GM19397 (cell line): Measurements from ENCODE around the gene APBB2.

Experiments used
- ATAC-seq: cut with Tn5 transposase; IDR thresholded peaks from one replicate; pipeline ENCODE4 v1.9.1; 2021; ENCODE audit warnings: mild to moderate bottlenecking, moderate library complexity; ENCODE audit not compliant: unreplicated experiment

APBB2 gene

DNA sequence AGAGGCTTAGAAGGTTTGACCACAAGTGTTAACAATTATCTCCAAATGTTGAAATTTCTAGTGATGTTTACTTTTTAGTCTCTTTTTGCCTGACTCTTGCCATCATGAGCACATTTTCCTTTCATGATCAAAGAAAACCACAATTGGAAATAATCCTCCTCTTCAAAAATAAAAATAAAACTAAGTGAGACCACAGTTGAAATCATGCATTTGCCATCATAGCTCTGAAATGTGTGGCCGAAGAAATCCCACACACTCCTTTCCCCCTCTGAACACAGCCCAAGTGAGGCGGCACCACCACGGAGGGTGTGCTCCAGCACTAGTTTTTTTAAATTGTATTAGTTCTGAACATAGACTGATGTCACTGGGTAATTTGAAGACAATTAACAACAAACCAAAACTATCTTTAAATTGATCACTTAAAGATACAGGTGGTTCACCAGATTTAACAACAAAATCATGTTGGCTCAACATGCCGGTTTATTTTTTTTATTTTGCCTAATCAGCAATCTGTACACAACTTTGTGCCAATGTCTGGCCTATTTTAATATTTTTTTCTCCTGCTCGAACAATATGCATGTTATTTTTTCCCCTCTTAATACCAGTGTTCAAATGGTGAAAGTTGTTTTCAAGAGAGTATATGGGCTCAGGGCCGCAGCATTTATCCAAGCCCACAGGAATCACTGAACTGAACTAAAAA, 17.6 kb downstream of the APBB2 start:
- ATAC-seq: no peak

GRCh38 chr4:41192136-41192535, 22.2 kb downstream of the APBB2 start:
- ATAC-seq: no peak

DNA sequence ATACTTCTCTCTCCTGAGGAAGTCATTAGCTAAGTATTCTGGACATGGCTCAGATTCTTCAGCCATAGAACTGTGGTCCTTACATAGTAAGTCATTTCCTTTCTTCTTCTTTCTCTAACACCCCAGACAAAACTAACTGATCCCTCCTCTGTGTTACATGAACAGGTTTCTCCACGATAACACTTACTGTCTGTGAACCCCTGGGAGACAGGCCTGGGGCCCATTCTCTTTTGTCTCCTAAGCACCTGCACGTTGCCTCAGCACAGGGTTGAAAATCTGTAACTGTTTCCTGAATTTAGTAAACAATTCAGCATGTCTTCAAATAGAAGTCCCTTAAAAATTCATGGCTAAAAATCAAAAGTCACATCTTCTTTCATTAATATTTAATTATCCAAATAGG, 24.7 kb downstream of the APBB2 start:
- no peak for ATAC-seq

DNA sequence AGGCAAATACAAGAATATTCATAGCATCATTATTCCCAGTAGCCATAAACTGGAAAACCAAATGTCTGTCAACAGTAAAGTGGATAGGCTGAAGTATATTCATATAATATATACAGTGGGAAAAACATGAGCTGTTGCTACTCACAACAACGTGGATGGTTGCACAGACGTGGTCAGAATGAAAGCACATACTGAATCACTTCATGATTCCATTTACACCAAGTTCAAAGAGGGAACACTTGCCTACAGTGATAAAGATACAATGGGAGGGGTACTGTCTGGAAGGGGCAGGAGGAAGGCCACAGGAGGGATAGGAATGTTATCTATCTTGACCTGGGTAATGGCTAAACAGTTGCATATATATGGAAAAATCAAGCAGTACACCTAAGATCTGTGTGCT, 25.3 kb downstream of the APBB2 start:
- ATAC-seq: no peak

DNA sequence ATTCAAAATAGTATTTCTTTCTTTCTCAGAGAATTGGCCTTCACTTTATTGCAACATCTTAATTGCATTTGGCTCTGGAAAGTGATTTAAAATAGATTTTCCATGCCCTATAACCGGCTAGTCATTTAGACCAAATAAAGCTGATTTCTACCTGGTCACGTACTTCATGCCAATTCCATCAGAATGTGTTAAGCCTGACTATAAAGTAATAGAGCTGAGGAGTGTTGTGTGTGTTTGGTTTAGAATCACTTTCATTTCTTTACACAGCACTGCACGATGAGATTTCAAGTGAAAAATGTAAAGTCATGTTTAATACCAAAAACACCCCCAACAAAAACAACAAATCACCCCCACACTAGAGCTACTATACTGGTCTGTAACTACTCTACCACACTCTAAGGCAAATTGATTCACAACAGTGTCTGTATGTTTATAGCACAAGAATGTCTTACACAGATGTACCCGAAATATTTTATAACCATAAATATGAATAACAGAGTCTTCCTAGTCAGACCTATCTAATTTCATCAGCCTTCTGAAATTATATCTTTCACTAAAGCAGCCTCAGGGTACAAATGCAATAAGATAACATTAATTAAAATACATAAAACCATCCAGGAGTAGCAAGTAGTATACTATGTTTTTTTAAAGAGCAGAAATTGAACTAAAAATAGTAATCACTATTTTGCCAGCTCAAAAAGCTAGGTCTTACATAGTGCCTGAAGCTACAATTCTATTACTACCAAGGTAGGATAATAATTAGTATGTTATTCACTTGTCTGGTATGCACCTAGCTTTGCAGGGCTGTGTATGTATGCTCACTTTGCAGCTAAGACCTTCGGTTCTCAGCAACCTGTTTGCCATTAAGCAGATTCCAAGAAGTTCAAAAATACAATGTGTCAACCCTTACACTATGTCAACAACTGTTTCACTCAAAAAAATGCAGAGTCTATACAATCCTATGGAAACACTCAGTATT, 28.4 kb downstream of the APBB2 start:
- ATAC-seq: no peak

- ATAC-seq: no peak
Observed at GRCh38 chr4:41184009-41184408, 30.3 kb downstream of the APBB2 start.

GRCh38 chr4:41183021-41183553, 31.3 kb downstream of the APBB2 start:
- no peak for ATAC-seq

- no peak for ATAC-seq
Observed at GRCh38 chr4:41181037-41181436, 33.3 kb downstream of the APBB2 start.

- ATAC-seq: no peak
Observed at GRCh38 chr4:41179498-41180195, 34.7 kb downstream of the APBB2 start.

- no peak for ATAC-seq
Observed at GRCh38 chr4:41178372-41179370, 35.7 kb downstream of the APBB2 start.

- no peak for ATAC-seq
Observed at GRCh38 chr4:41177016-41177415, 37.3 kb downstream of the APBB2 start.

DNA sequence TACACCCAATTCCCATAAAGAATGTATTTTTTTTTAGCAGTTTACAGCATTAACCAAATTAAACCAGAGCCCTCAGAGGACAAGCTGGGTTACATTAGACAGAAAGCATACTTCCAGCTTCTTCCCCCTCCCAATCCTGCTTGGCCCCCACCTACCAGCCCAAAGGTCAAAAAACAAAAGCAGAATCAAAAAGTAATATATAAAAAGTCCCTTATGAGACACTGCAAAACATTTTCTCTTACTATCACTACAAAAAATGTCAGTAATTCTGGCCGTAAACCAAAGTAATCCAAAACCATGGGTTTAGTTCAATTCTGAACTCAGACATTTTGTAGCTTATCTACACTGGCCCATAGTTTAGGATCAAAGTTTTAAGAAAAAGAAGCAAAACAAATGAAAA, 38.0 kb downstream of the APBB2 start:
- ATAC-seq: no peak

DNA sequence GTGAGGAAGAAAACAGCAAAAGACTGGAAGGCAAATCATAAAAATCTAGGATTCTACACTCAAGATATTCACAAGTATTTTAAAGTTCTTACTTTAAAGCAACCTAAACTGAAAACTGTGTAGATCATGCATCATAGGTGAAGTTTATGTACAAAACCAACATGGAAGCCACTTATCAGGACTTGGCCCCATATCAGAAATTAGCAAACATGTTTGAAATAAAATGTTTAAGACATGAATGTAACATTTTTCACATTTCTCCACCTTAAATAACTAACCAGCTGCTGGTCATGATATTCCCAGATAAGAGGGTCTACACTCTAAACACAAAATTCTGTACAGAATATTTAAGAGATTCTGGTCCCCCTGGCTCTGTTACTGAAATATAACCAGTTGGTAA, 38.5 kb downstream of the APBB2 start:
- no peak for ATAC-seq

DNA sequence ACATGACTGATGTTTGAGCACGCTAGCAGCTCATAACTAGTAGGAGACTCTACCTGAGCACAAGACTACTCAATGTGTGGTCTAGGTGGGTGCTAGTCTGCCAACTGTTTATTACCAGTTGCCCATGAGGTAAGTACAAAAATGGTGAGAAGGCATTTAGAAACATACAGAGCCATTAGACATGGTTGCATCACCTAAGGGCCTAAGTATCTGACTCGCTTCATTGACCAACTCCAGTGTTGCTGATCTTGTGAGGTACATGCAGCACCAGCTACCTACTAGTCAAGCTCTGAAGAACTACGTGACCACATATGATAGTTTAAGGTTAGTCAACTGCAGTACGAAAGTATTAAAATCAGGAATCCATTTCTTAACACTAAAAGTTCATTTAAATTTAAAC, 39.9 kb downstream of the APBB2 start:
- ATAC-seq: no peak

DNA sequence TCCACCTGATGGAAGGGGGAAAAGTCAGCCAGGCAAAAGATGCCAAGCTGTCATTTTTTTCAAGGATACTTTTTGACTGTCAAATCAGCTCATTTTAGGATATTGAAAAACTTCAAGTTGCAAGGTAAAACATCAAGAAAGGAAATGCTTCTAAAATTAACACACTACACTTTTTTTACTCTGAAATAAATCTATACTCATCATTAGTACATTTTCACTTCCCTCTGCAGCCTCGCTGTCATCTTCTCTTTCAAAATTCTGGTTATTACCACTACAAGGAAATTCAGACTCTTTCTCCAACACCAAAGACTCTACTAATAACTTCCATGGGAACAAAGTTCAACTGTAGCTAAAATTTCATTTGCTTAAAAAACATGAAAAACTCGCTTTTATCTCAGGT, 41.6 kb downstream of the APBB2 start:
- no peak for ATAC-seq

DNA sequence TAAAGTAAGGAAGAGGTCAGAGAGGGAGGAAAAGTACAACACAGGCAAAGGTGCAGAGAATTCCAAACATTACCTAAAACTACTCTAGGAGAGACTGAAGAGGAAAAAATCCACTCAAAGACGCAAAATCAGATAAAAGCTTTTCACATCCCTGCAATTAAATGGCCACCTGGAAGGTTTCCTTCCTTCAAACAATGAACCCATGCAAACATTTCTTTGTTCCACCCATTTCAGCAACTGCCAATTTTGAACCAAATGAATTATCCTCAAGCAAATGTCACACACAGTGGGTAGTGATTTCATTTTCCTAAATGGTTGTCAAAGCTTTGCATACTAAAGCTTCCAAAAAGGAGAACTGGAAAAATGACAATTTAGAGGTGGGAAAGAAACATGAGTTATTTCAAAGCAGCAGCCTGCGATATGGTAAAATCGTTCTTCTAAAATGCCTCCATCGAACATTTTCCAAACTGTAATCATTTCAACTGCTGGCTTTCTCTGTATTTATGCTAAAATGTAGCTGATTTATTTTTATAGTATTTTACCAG, 45.0 kb downstream of the APBB2 start:
- no peak for ATAC-seq

- ATAC-seq: no peak
Observed at GRCh38 chr4:41167191-41167590, 47.2 kb downstream of the APBB2 start.

- no peak for ATAC-seq
Observed at GRCh38 chr4:41164405-41164804, 49.9 kb downstream of the APBB2 start.

DNA sequence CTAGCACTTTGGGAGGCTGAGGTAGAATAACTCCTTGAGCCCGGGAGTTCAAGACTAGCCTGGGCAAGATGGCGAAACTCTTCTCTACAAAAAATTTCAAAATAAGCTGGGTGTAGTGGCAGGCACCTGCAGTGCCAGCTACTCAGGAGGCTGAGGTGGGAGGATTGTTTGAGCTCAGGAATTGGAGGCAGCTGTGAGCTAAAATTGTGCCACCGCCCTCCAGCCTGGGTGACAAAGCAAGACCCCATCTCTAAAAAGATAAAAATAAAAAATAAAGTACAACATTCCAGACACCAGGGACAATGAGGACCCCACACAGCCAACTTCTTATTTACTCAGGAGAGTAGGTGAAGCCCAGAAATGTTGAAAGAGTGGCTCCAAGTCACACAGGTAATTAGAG, 53.0 kb downstream of the APBB2 start:
- no peak for ATAC-seq

DNA sequence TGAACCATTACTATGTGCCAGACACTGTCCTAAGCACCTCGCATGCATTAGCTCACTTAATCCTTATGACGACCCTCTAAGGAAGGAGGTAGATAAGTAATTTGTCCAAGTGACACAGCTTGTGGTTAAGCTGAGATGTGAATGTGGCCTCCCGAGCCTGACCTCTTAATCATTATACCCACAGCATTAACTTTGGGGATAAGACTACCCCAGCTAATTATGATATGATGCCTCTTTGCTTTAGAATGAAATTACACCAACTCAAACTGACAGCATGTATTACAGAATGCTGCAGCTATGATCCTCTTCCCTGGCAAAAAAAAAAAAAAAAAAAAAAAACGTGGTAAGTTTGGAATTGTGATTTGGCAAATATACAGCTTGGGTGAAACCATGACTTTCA, 53.5 kb downstream of the APBB2 start:
- no peak for ATAC-seq
